AG09309 (cell line): ENCODE measurements around the gene DEPP1.

Source experiments
- DNase-seq: peaks from one replicate; pipeline ENCODE4 v3.0.0-alpha.2; 2010; ENCODE audit warnings: low read depth
- H3K4me3 ChIP-seq: 2 replicates; pipeline ENCODE4 v1.5.1; 2011; ENCODE audit warnings: mild to moderate bottlenecking, low read depth, low read length, moderate library complexity; ENCODE audit not compliant: control insufficient read depth
- TF ChIP-seq, protein P1 (sequence below): IDR thresholded peaks from 2 replicates; pipeline ENCODE4 v1.5.1; 2011; ENCODE audit warnings: mild to moderate bottlenecking, low read depth, low read length, inconsistent platforms; ENCODE audit not compliant: insufficient read depth, control insufficient read depth; ENCODE audit errors: missing control alignments

The DEPP1 gene

DNA sequence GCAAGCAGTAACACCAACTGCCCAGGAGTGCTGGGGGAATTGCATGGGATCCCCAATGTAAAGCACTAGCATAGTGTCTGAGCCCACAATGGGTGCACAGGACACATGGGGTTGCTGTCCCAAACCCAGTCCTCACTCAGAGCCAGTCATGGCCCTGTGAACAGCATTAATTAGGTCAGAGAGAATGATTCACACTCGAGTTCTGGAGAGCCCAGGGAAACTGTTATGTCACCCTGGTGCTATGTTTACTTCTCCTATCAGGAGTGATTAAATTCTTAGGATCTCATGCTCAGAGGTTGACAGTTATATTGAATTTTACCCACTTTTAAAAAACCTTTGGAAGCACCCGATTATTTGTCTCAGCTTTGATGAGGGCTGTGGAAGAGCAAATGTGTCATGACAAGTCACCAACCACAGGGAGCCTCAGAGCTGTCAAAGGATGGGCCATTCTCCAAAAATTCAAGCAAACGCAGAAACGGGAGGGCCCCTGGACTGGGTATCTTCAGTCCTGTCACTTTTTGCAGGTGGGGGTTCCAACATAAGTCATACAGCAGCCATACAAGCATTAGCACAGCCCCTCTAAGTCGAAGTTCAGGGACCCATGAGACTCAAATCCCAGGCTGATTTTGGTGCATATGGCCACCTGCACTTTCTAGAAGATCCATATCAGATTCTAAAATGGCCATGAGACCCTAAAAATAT, 20.3 kb downstream of the DEPP1 start:
- DNase-seq: no peak
- TF ChIP-seq, protein P1, sequence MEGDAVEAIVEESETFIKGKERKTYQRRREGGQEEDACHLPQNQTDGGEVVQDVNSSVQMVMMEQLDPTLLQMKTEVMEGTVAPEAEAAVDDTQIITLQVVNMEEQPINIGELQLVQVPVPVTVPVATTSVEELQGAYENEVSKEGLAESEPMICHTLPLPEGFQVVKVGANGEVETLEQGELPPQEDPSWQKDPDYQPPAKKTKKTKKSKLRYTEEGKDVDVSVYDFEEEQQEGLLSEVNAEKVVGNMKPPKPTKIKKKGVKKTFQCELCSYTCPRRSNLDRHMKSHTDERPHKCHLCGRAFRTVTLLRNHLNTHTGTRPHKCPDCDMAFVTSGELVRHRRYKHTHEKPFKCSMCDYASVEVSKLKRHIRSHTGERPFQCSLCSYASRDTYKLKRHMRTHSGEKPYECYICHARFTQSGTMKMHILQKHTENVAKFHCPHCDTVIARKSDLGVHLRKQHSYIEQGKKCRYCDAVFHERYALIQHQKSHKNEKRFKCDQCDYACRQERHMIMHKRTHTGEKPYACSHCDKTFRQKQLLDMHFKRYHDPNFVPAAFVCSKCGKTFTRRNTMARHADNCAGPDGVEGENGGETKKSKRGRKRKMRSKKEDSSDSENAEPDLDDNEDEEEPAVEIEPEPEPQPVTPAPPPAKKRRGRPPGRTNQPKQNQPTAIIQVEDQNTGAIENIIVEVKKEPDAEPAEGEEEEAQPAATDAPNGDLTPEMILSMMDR: no peak

GRCh38 chr10:44956717-44957706, 21.6 kb downstream of the DEPP1 start:
- H3K4me3 ChIP-seq: no peak overlapping the region
- TF ChIP-seq, protein P1: no peak
- no peak for DNase-seq

More for the DNA sequence above, 20.3 kb downstream of the DEPP1 start:
- peak overlapping the region; percentile 70 for H3K4me3 ChIP-seq

- H3K4me3 ChIP-seq: no peak overlapping the region
- TF ChIP-seq, protein P1: no peak
- DNase-seq: no peak
These were observed 22.4 kb downstream of the DEPP1 start for GRCh38 chr10:44956226-44956625.

- no peak overlapping the region for H3K4me3 ChIP-seq
- no peak for DNase-seq
- TF ChIP-seq, protein P1: no peak
These were observed 23.1 kb downstream of the DEPP1 start for GRCh38 chr10:44955413-44956070.

- DNase-seq: no peak
- TF ChIP-seq, protein P1: no peak
- no peak overlapping the region for H3K4me3 ChIP-seq
These were observed 23.6 kb downstream of the DEPP1 start for GRCh38 chr10:44954962-44955361.

DNA sequence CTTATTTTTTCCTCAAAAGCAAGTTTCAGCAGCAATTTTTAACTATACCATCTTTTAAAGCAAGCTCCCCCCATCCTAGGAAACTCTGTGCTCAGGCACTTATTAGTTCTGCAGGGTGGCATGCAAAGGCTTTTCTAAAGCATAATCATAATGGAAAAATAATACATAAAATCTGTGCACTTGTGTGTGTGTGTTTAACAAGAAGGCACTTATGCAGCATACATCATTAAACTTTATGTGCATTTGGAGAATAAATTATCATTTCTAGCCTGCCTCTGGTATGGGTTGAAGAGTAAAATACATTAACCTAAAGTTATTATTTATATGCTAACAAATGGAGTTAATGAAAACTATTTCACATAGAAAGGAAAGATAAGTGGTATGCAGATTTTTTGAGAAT, 24.6 kb downstream of the DEPP1 start:
- DNase-seq: no peak
- TF ChIP-seq, protein P1: no peak
- H3K4me3 ChIP-seq: no peak overlapping the region
